ENCODE data around the gene CYTH4. TPM values are rescaled to one million over a fixed set of nuclear protein-coding genes. Genes with fewer than 3 reads are reported as not detected.

Gene CYTH4
- polyA plus RNA-seq, 1 donor from 2014 or later: not detected

GRCh38 chr22:37335806-37336199 is 53.5 kb downstream of the CYTH4 start:
- Histone ChIP-seq H3K79me2 (replicated peaks; ENCODE audit: insufficient read depth, low read length) (no peaks in the 10 kb centered on the region), H3K4me3 (ENCODE audit: low read length) (no peak overlapping the region), H2AFZ (ENCODE audit: low read depth, low read length) (no peak overlapping the region), H3K4me2 (ENCODE audit: low read length) (no peak overlapping the region), H4K20me1 (ENCODE audit: insufficient read depth) (no peaks in the 10 kb centered on the region), H3F3A (ENCODE audit: insufficient read depth, low read length, poor library complexity, severe bottlenecking) (no peaks in the 10 kb centered on the region), H3K36me3 (ENCODE audit: insufficient read depth, low read length) (no peaks in the 10 kb centered on the region), H3K9me3 (ENCODE audit: low read length) (no peaks in the 10 kb centered on the region), H3K27me3 (ENCODE audit: insufficient read depth, low read depth, low read length) (peaks cover 46% of the 10 kb centered on the region), H3K9me2 (ENCODE audit: insufficient read depth, low read length) (no peaks in the 10 kb centered on the region), H3K9ac (ENCODE audit: low read length) (no peak overlapping the region), H3K27ac (ENCODE audit: low read length) (no peak overlapping the region)
- no peak for TF ChIP-seq POLR2AphosphoS5 (IDR thresholded peaks at IDR 0.05)
- TF ChIP-seq, protein P1, sequence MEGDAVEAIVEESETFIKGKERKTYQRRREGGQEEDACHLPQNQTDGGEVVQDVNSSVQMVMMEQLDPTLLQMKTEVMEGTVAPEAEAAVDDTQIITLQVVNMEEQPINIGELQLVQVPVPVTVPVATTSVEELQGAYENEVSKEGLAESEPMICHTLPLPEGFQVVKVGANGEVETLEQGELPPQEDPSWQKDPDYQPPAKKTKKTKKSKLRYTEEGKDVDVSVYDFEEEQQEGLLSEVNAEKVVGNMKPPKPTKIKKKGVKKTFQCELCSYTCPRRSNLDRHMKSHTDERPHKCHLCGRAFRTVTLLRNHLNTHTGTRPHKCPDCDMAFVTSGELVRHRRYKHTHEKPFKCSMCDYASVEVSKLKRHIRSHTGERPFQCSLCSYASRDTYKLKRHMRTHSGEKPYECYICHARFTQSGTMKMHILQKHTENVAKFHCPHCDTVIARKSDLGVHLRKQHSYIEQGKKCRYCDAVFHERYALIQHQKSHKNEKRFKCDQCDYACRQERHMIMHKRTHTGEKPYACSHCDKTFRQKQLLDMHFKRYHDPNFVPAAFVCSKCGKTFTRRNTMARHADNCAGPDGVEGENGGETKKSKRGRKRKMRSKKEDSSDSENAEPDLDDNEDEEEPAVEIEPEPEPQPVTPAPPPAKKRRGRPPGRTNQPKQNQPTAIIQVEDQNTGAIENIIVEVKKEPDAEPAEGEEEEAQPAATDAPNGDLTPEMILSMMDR (IDR thresholded peaks at IDR 0.05; ENCODE audit: poor library complexity, severe bottlenecking): no peak
- TF ChIP-seq, protein P2, sequence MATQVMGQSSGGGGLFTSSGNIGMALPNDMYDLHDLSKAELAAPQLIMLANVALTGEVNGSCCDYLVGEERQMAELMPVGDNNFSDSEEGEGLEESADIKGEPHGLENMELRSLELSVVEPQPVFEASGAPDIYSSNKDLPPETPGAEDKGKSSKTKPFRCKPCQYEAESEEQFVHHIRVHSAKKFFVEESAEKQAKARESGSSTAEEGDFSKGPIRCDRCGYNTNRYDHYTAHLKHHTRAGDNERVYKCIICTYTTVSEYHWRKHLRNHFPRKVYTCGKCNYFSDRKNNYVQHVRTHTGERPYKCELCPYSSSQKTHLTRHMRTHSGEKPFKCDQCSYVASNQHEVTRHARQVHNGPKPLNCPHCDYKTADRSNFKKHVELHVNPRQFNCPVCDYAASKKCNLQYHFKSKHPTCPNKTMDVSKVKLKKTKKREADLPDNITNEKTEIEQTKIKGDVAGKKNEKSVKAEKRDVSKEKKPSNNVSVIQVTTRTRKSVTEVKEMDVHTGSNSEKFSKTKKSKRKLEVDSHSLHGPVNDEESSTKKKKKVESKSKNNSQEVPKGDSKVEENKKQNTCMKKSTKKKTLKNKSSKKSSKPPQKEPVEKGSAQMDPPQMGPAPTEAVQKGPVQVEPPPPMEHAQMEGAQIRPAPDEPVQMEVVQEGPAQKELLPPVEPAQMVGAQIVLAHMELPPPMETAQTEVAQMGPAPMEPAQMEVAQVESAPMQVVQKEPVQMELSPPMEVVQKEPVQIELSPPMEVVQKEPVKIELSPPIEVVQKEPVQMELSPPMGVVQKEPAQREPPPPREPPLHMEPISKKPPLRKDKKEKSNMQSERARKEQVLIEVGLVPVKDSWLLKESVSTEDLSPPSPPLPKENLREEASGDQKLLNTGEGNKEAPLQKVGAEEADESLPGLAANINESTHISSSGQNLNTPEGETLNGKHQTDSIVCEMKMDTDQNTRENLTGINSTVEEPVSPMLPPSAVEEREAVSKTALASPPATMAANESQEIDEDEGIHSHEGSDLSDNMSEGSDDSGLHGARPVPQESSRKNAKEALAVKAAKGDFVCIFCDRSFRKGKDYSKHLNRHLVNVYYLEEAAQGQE (IDR thresholded peaks at IDR 0.05; ENCODE audit: borderline replicate concordance): no peak
- TF ChIP-seq SMC3 (conservative IDR thresholded peaks at IDR 0.05; ENCODE audit: poor library complexity): no peak
- TF ChIP-seq MXI1 (conservative IDR thresholded peaks at IDR 0.05; ENCODE audit: poor library complexity, severe bottlenecking): no peak
- TF ChIP-seq TAF1 (IDR thresholded peaks at IDR 0.05; ENCODE audit: low read depth): no peak
- no peak for TF ChIP-seq RAD21 (conservative IDR thresholded peaks at IDR 0.05)
- TF ChIP-seq EP300 (conservative IDR thresholded peaks at IDR 0.05; ENCODE audit: poor library complexity, severe bottlenecking): no peak
- no peak for TF ChIP-seq EZH2 (IDR thresholded peaks at IDR 0.05; ENCODE audit: borderline replicate concordance, insufficient read depth, low read length, poor library complexity, severe bottlenecking)

GRCh38 chr22:37336579-37336978 is 54.3 kb downstream of the CYTH4 start:
- TF ChIP-seq, protein P2 (IDR thresholded peaks at IDR 0.05; ENCODE audit: borderline replicate concordance): no peak
- TF ChIP-seq, protein P1 (IDR thresholded peaks at IDR 0.05; ENCODE audit: poor library complexity, severe bottlenecking): no peak
- TF ChIP-seq MXI1 (conservative IDR thresholded peaks at IDR 0.05; ENCODE audit: poor library complexity, severe bottlenecking) (no peak), SMC3 (conservative IDR thresholded peaks at IDR 0.05; ENCODE audit: poor library complexity) (no peak), POLR2AphosphoS5 (IDR thresholded peaks at IDR 0.05) (no peak), EZH2 (IDR thresholded peaks at IDR 0.05; ENCODE audit: borderline replicate concordance, insufficient read depth, low read length, poor library complexity, severe bottlenecking) (no peak), TAF1 (IDR thresholded peaks at IDR 0.05; ENCODE audit: low read depth) (no peak), EP300 (conservative IDR thresholded peaks at IDR 0.05; ENCODE audit: poor library complexity, severe bottlenecking) (no peak), RAD21 (conservative IDR thresholded peaks at IDR 0.05) (no peak)
- Histone ChIP-seq H3K4me3 (ENCODE audit: low read length) (no peak overlapping the region), H4K20me1 (ENCODE audit: insufficient read depth) (no peaks in the 10 kb centered on the region), H3K27me3 (ENCODE audit: insufficient read depth, low read depth, low read length) (peaks cover 44% of the 10 kb centered on the region), H3K79me2 (replicated peaks; ENCODE audit: insufficient read depth, low read length) (no peaks in the 10 kb centered on the region), H3K9me2 (ENCODE audit: insufficient read depth, low read length) (no peaks in the 10 kb centered on the region), H3K27ac (ENCODE audit: low read length) (no peak overlapping the region), H2AFZ (ENCODE audit: low read depth, low read length) (no peak overlapping the region), H3F3A (ENCODE audit: insufficient read depth, low read length, poor library complexity, severe bottlenecking) (no peaks in the 10 kb centered on the region), H3K36me3 (ENCODE audit: insufficient read depth, low read length) (no peaks in the 10 kb centered on the region), H3K9ac (ENCODE audit: low read length) (no peak overlapping the region), H3K4me2 (ENCODE audit: low read length) (no peak overlapping the region), H3K9me3 (ENCODE audit: low read length) (no peaks in the 10 kb centered on the region)

All from neural cell (in vitro differentiated cells).